Mesenteric fat pad (tissue), 1 donor: Measurements from ENCODE around the gene ATP8A1. TPM values are rescaled to one million over a fixed set of nuclear protein-coding genes. Genes with fewer than 3 reads are reported as not detected.
"Not testable (repeated sequence)": the region's sequence is repeated elsewhere in the genome, so short reads cannot be mapped to it uniquely, and the experiment has no call there.

Experiments
- DNase-seq: peaks from one replicate; pipeline ENCODE4 v3.0.0-alpha.2; 2020; ENCODE audit warnings: low spot score
- total RNA-seq: library from RNA; stranded (reverse); fragmentation: NEBNext Ultra II Directional; extraction: Animal tissue kit (Norgen Biotek cat#: 25700); gene quantifications from one replicate; pipeline ENCODE4 v1.2.1, GENCODE V29; 2021
- donor health status: DM: yes; HTN: yes; CAD: no.

The ATP8A1 gene
- total RNA-seq, 1 donor from 2014 or later, result 11.3 TPM

DNA sequence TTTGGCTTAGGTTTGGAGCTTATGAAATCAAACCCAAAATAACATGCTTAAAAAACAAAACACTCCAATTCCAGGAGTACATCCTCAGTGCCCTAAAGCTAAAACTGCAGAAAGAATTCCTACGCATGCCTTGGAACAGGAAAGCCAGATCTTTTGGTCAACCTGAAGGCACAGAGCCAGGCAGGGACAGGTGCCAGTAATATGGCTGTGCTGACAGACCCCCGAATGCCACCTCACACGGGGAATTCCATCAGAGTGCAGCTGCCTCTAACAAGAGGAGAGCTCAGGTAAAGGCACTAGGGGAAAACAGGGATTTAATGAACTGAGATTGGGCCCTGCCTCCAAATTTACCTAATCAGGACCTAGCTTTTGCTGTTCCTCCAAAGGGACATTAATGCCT, 182.5 kb downstream of the ATP8A1 start:
- no peak for DNase-seq

DNA sequence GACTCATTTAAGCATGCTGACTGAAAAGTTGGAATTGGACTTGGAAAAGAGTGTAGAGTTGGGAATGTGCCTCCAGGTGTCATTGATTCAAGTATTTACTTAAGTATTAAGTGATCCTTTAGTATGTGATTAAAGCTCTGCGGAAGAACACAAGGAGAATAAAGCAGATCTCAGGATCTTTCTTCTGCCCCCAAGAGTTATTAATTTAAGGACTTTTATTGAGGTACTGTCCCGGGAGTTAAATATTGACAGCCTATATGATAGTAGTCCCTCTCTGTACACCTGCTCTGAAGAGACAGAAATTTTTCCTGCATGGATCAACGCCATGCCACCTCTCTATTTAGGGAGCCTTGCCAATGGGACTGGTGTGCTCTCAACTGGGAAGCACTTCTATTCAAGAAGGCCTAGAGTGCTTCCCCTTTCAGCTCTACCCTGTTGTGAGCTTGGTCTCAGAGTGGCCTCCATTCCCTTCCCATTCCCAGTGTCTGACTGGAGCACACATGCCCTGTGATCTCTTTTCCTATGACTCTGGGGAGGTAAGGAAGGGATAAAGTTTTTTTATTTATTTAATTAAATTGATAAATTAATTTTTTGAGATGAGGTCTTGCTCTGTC, 183.7 kb downstream of the ATP8A1 start:
- DNase-seq, result no peak

DNA sequence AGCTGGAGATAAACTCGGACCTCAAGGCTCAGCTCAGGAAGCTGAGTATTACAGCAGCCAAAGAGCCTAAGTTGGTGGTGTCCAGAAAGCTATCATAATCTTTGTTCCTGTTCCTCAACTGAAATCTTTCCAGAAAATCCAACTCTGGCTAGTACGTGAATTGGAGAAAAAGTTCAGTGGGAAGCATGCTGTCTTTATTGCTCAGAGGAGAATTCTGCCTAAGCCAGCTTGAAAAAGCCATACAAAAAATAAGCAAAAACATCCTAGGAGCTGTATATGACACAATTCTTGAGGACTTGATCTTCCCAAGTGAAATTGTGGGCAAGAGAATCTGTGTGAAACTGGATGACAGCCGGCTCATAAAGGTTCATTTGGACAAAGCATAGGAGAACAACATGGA, 185.0 kb downstream of the ATP8A1 start:
- no peak for DNase-seq

DNA sequence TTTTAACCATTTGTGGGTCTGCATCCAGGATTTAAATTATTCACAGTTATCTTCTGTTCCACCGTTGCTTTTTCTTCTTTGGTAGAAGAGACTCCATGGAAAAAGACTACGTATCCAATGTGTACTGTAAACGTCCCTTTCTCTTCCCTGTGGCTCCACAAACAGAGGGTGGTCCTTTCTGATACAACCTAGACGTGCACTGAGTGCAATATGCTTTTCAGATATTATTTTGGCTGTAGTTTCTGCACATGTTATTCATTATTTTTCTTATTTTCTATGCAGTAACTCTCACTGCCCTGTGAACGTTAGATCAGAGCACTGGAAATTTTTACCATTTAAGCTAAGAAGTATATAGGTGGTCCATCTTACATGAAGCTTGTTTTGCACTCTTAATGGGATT, 186.9 kb downstream of the ATP8A1 start:
- DNase-seq, result no peak

DNA sequence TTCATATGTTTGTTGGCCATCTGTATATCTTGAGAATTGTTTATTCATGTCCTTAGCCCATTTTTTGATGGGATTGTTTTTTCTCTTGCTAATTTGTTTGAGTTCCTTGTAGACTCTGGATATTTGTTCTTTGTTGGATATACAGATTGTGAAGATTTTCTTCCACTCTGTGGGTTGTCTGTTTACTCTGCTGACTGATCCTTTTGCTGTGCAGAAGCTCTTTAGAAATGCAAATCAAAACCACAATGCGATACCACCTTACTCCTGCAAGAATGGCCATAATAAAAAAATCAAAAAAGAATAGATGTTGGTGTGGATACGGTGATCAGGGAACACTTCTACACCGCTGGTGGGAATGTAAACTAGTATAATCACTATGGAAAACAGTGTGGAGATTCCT, 189.1 kb downstream of the ATP8A1 start:
- not testable (repeated sequence) for DNase-seq

DNA sequence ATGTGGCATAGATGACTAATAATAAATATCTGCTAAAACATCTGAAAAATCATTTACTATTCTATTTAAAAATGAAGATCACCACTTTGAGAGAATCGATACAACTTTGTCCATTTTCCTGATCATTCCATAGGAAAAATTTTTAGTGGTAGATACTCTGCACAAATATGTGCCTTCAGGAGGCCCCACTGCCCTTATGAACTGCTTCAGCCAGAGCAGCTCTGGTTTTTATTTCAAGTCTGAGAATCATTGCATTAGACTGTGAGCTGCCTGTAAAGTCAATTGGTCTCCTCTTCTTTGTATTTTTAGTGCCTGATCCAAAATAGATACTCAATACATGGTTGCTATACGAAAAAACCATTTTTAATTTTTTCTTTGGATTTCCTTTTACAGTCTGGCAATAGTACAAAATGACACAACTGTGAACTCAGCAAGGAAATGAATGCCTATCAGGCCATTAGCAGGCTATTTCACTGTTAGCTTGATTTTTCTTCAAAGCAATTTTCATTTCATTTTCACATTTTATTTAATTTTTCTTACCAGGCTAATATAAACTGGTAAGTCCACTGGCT, 190.5 kb downstream of the ATP8A1 start:
- no peak for DNase-seq

DNA sequence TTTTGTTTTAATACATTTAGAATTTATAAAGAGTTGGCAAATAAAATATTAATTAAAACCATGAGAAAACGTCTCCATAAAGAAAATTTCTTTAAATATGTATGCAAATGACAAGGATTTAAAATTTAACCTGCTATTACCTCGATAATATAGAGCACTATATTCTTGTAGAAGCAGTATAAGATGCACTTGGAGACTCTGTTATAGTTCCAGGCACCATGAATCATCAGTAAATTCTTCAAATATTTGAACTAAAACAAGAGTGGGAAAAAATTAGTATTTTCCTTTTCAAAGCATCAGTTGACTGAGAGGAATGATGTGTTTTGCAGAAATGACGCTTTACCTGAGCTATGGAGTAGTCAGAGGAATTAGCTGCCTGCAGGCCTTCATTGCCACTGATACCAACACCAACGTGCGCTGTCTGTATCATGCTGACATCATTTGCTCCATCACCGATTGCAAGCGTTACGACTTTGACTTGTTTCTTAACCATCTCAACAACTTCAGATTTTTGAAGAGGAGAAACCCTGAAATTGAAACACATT, 192.3 kb downstream of the ATP8A1 start:
- DNase-seq, result no peak

DNA sequence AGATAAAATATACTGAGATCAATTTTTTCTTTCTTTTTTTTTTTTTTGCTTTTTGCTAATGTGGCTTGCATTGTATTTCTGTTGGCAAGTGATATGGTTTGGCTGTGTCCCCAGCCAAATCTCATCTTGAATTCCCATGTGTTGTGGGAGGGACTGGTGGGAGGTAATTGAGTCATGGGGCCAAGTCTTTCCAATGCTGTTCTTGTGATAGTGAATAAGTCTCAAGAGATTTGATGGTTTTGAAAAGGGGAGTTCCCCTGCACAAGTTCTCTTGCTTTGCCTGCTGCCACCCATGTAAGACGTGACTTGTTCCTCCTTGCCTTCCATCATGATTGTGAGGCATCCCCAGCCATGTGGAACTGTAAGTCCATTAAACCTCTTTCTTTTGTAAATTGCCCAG, 195.7 kb downstream of the ATP8A1 start:
- DNase-seq, result not testable (repeated sequence)

DNA sequence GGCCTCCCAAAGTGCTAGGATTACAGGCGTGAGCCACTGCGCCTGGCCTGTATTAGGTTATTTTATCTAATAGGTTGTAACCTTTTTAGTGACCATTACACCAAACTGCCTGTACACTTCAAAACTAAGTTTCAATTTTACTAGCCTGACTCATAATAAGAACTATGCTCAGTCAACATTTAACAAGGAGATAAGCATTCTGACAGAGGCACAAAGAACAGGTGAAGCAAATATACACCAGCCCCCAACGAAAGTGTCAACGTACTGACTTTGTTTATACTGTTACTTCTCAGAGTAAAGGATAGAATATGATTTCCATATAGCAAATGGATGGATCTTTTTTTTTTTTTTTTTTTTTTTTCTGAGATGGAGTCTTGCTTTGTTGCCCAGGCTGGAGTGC, 196.9 kb downstream of the ATP8A1 start:
- DNase-seq, result no peak

DNA sequence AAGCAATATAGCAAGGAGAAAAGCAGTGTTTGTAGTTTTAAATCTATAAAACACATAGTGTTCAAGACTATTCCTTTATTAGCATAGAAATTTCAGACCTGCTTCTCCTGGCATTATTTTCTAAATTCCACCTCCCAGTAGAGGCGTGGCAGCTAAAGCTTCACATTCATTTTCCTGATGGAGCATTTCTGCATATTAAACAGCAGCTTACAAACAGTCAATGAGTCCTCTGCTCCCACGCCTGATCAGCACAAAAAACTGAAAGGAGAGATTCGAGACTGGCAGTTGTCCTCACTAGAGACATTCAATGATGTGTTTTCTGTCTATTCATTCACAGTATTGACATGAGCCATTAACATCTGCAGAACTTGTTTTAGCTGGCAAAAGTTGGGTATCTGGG, 198.2 kb downstream of the ATP8A1 start:
- DNase-seq, result no peak

DNA sequence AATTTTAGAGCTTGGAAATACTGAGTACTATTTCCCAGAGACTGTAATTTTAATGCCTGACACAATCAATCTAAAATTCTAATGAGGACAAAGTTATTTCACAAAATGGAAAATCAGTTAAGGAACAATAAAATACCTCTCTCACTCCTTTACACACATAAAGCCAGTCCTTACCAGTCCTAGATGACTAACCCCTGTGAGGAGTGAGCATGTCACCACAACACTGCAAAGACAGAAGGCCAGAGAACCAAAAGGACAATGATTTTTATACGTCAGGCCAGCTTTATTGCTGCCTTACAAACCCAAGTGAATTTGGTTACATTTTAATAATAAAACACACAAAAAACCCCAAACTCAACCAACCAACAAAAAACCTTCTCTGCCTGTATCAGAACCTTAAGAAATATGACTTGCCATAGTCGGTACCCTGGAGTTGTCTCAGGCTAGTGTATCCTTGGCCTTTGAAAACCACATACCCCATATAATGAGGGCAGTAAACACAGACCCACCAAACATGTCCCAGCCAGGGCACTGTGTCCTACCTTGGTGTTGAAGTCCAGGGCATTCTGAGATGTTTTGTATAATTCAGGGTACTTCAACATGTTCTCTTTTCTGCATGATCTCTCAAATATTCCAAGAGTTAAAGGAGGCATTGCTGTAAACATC, 202.0 kb downstream of the ATP8A1 start:
- DNase-seq, result no peak

DNA sequence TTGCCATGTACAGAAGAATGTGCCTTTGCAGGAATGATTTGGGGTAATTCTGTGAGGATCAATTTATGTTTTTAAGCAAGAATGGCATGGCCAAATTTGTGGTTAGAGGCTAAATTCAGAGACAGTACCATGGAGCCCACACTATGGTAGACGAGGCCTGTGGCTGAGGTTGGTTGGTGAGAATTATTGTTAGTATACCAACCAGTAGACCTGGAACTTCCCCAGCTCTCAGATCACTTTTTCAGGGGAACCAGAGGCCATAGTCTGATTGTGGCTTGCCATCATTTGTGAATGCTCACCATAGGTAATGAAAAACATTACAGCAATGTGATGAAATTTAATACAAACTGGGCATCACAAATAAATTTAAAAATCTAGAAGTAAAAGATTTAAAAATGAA, 203.3 kb downstream of the ATP8A1 start:
- no peak for DNase-seq

DNA sequence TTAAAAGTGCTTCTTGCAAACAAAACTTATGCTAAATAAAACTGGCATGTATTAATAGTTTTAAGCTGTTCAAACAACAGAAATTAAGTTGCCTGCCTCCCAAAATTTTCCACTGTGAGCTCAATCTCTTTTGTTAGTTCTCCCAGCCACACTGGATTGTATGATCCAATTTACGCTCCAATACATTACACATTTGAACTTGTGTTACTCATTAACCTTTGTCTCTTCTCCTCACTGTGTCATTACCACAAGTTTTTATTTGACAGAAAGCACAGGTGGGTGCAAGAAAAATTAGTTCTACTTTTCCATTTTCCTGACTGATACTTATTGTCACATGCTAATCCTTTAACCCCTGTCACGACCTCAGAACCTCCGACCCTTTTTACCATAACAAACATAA, 204.1 kb downstream of the ATP8A1 start:
- no peak for DNase-seq

DNA sequence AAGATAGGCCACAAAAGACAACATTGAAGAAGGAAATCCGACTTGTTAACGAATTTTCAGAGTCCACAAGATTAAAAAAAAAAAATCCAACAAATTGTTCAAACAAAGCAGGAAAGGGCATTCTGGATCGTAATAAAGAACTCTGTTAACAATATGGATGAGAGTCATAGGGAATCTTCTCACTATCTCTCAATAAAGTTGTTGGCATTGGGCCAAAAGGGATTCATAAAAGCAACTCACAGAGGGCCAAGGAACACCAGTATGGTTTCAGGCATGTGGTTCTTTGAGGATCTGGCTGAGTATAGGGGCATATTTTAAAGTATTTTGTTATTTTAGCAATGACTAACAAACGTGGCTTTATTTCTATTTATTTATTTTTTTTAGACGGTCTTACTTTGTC, 210.1 kb downstream of the ATP8A1 start:
- DNase-seq, result no peak

DNA sequence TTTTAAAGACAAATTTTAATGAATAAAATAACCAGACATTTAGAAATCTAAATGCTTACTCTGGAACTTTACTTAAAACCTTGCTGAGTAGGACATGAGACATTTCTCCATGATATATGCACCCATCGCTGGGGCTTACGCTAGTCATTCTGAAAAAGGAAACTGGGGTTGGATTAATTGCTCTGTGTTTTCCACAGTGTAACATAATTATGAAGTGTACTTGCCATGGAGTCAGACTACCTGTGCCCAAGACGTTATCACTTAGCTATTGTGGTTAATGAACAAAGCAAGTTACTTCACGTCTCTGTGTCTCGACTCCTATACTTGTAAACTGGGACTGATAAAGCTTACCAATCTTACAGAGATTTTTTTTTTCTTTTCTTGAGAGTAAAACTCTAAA, 211.9 kb downstream of the ATP8A1 start:
- no peak for DNase-seq

DNA sequence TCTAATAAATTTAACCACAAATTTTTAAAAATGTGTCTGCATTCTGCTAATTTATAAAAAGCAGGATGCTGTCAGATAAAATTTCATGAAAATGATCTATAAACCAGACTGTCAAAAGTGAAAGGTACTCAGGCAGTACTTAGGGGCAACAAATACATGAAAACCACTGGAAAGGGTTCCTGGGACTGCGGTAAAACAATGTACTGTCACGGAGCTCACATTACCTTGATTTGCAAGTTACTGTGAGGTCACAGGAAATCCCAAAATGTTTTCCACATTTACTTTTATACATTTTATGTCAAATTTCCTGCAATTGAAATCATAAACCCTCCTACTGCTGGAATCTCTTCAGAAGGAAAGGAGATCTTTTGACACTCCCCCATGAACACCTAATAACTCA, 214.3 kb downstream of the ATP8A1 start:
- no peak for DNase-seq

DNA sequence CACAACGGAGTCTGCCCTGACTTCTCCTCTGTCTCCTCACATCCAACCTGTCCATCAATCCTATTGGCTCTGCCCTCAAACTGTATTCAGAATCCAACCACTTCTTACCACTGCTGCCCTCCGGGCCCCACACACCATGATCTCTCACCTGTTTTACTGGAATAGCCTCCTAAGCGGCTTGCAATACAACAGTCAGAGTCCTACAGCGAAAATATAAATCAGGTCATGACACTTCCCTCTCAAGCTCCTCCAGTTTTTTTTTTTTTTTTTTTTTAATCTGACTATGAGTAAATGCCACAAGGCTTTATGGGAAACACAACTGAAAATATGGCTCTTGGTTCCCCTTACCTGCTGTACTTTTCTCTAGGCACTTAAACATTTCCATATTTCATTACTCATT, 216.8 kb downstream of the ATP8A1 start:
- DNase-seq, result no peak

DNA sequence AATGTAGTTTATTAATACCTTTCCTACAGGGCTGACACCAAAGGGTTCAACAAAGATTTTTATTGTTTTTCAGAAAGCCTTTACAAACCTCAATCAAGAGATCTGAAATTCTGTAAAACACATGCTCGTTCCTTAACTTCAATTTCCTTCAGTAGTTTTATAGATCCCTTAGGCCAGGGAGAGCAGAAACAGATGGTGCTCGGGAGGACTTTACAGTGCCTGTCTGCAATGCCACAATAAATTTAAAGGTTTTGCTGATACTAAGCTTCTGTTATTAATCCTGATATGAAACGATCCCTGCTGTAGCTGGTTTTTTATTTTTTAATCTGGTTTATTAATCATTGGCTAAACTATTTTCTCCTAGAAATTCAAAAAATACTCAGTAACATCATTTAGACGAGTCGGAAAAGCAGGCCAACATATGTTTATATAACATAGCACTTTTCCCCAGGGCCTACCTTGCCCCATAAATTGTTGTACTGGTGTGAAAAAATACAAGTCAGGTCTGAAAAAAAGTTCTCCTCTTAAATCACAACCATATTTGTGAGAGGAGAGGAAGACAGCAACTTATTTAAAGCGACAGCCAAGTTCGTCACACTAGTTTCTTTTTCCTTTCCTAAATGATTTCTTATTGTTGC, 219.9 kb downstream of the ATP8A1 start:
- DNase-seq, result no peak

DNA sequence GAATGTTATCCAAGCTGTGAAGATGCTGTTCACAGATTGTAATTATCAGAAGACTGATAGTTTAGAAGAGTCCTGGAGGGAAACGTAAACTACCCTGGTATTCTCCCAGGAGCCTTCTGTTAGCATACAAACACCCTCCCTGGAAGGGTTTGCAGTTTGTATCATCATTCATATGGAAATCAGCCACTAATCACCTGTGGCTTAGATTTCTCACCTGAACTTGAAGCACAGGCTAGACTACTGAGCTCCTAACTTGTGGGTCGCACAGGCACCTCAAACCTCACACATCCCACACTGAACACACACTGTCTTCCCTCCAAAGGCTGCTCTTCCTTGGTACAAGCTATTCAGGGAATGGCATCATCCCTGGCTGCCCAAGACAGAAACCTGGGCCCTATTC, 228.9 kb downstream of the ATP8A1 start:
- DNase-seq, result no peak

DNA sequence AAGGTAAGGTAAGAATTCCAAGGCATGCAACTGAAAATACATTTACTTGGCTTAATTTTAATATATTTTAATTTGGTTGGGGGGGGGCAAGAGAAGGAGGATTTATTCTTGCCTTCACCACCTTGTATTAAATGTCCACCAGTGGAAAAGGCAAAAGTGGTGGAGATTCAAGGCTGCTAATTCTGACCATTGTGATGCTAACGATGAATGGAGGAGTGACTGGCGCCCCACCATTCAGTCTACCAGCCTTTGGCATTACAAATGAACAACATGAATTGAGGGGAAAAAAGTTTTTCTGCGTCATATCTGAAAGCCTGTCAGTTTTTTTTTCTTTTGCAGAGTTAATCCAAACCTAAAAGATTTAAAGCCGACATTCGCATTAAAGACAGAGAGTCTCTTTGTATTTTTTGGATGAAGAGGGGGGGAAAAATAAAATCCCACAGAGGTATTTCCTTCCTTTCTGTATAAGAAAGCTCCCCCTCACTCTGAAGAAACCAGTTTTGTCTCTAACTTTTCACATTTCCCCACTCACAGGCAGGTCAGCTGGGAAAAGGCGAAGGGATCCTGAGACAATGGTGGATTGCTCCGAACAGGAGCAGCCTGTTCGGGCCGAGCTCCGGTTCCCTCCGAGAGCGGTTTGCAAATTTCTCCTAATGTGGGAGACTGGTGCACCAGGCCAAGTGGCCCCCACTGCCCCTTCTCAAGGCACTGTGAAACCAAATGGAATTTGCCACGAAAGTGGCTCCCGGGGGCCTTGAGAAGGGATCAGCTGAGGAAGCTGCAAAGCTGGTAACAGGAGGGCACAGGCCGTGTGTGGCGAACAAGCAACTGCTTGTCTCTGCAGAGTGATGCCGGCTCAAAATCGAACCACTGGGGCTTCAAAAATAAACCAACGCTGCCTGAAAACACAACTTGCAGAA, 231.5 kb downstream of the ATP8A1 start:
- no peak for DNase-seq

DNA sequence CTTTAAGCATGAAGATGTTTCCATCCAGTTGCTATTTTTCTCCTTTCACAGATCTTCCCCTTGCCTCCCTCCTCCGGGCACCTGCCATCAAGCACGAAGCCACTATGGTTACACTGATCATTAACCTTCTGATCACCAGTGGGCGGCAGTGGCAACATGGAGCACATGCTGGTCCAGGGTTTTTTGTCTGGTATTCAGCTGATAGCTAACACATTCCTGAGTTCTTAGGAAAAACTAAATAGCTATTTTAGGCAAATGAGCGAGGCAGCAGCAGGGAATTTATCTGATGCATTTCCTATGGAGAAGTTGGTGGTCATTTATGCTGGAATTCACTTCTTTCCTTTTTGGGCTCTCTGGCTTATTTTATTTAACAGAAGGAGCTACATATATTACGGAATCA, 236.8 kb downstream of the ATP8A1 start:
- no peak for DNase-seq
